PC-3 (cell line): ENCODE results near the gene CDCA4. TPM values are rescaled to one million over a fixed set of nuclear protein-coding genes. Genes with fewer than 3 reads are reported as not detected.
A peak's percentile ranks its signal among the peaks of the same experiment; 100 is the strongest.
"Not testable (repeated sequence)": the region's sequence is repeated elsewhere in the genome, so short reads cannot be mapped to it uniquely, and the experiment has no call there.

Source experiments
- ATAC-seq: fragments of 200-7000 bp; cut with Tn5 transposase; 2 replicates; pipeline ENCODE4 v1.9.1; 2020; ENCODE audit warnings: mild to moderate bottlenecking, moderate library complexity
- BruUV-seq: library from RNA; stranded (reverse); fragments of 400-500 nt; replicated peaks from 2 replicates; lab custom pipeline; 2021; lab: Mats Ljungman, UMichigan
- CTCF ChIA-PET: fragments of 300-600 bp; sonication (Branson Sonifier 250); formaldehyde crosslinking; loops from one replicate; lab custom pipeline; 2022; ENCODE audit warnings: antibody characterized with exemption; lab: Charles Lee
- POLR2A ChIA-PET: fragments of 300-600 bp; sonication (Branson Sonifier 250); formaldehyde crosslinking; loops from one replicate; lab custom pipeline; 2022; ENCODE audit warnings: antibody characterized with exemption; ENCODE audit not compliant: unreplicated experiment; lab: Charles Lee
- DNase-seq: peaks from one replicate; pipeline ENCODE4 v3.0.0-alpha.2; 2015
- H2AFZ ChIP-seq: fragments of 300-600 bp; sonication (generic); 2 replicates; pipeline ENCODE4 v1.6.0; 2016; ENCODE audit warnings: antibody characterized with exemption, low read length
- H3F3A ChIP-seq: fragments of 300-600 bp; sonication (generic); one replicate; pipeline ENCODE4 v1.6.0; 2017; ENCODE audit warnings: antibody characterized with exemption, low read length, control low read depth, mild to moderate bottlenecking; ENCODE audit not compliant: unreplicated experiment
- H3K27ac ChIP-seq: fragments of 300-600 bp; sonication (generic); 2 replicates; pipeline ENCODE4 v1.5.1; 2016; ENCODE audit warnings: mild to moderate bottlenecking, low read length
- H3K27me3 ChIP-seq: fragments of 300-600 bp; sonication (generic); 2 replicates; pipeline ENCODE4 v1.6.1; 2016; ENCODE audit warnings: low read length, mixed read lengths
- H3K36me3 ChIP-seq: fragments of 300-600 bp; sonication (generic); 2 replicates; pipeline ENCODE4 v1.6.1; 2016; ENCODE audit warnings: low read depth, mixed run types, low read length, mixed read lengths
- H3K4me1 ChIP-seq: fragments of 300-600 bp; sonication (generic); 2 replicates; pipeline ENCODE4 v1.5.1; 2016; ENCODE audit warnings: low read length; ENCODE audit not compliant: insufficient read depth
- H3K4me2 ChIP-seq: fragments of 300-600 bp; sonication (generic); 2 replicates; pipeline ENCODE4 v1.6.0; 2016; ENCODE audit warnings: low read length
- H3K4me3 ChIP-seq: fragments of 300-600 bp; sonication (generic); 2 replicates; pipeline ENCODE4 v1.5.1; 2016; ENCODE audit warnings: mild to moderate bottlenecking, low read length, mixed read lengths
- H3K79me2 ChIP-seq: fragments of 300-600 bp; sonication (generic); 2 replicates; pipeline ENCODE4 v1.6.1; 2017; ENCODE audit warnings: low read length, mixed read lengths
- H3K9ac ChIP-seq: fragments of 300-600 bp; sonication (generic); 2 replicates; pipeline ENCODE4 v1.6.0; 2016; ENCODE audit warnings: mild to moderate bottlenecking, low read length
- H3K9me2 ChIP-seq: fragments of 300-600 bp; sonication (generic); replicated peaks from 2 replicates; pipeline ENCODE4 v1.6.1; 2016; ENCODE audit warnings: mixed run types, low read length, mixed read lengths
- H3K9me3 ChIP-seq: fragments of 300-600 bp; sonication (generic); 2 replicates; pipeline ENCODE4 v1.6.1; 2016; ENCODE audit warnings: low read length, mixed read lengths
- H4K20me1 ChIP-seq: fragments of 300-600 bp; sonication (generic); 2 replicates; pipeline ENCODE4 v1.6.1; 2016; ENCODE audit warnings: low read length, mixed read lengths
- EZH2 ChIP-seq: fragments of 300-600 bp; sonication (generic); IDR thresholded peaks from one replicate; pipeline ENCODE4 v1.6.1; 2017; ENCODE audit warnings: antibody characterized with exemption, mild to moderate bottlenecking, low read length; ENCODE audit not compliant: unreplicated experiment
- EZH2phosphoT487 ChIP-seq: fragments of 300-600 bp; sonication (generic); IDR thresholded peaks from 2 replicates; pipeline ENCODE4 v1.6.1; 2018; ENCODE audit warnings: mild to moderate bottlenecking, antibody characterized with exemption, low read length, borderline replicate concordance
- intact Hi-C: fragments of 100-400 bp; cut with micrococcal nuclease; formaldehyde crosslinking; loops from 2 replicates; pipeline ENCODE4 v1.9.0; 2023
- total RNA-seq: library from RNA; depleted of rRNA; stranded (reverse); fragments of >200 nt; gene quantifications from 2 replicates; pipeline ENCODE4 v1.2.3, GENCODE V29; 2014
- TF ChIP-seq, protein P1 (sequence below): fragments of 300-600 bp; sonication (generic); conservative IDR thresholded peaks from 2 replicates; pipeline ENCODE4 v1.5.1; 2017; ENCODE audit warnings: antibody characterized with exemption, low read depth, mild to moderate bottlenecking, low read length

The CDCA4 gene
- total RNA-seq, 1 experiment from 2014 or later = 113 TPM

DNA sequence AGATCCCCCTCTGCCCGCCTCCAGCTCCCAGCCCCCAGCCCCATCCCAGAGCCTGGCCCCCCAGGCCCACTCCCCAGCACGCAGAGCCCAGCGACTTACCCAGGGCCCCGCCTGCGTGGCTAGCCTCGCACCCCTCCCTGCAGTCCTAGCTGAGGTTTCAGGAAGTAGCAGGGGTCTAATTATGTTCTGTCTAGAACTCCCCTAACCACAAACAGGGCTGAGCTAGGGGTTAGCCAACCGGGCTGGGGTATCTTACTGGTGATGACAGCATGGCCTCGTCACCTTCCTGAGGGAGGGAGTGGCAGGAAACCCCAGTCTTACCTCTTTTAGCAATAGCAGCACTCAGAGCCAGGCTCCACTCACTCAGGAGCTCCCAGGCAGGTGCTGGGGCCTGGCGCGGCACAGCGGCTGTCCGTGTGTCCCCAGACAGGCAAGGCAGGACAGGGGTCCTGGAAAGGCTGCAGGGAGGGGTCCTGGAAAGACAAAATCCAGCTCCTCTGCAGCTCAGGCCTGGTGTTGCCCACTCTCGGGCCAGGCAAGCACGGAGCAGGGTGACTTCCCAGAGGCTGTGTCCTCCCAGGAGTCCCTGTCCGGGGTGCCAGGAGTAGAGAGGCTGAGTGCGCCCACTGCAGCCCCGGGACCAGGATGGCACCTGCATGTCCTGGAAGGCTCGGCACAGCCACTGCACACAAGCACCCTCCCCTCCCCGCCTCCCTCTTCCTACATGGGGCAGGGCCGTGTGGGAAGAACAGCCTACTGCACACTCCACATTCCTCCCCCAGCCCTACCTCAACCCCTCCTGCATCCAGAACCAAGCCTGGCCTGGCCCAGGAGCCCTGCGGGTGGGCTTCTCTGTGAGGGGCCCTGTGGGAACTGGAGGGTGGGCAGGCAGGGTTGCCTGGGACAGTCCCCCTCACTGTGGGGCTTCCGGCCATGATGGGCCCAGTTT lies 44.7 kb upstream of the CDCA4 start, which contains the start of gene GPR132:
Gene GPR132 (minus strand): TSS at position 151 of the 949 bp plus-strand sequence. CDS start 10,010 bp downstream, outside the sequence.
- DNase-seq = peak; percentile 58
- BruUV-seq = no TSS peak

DNA sequence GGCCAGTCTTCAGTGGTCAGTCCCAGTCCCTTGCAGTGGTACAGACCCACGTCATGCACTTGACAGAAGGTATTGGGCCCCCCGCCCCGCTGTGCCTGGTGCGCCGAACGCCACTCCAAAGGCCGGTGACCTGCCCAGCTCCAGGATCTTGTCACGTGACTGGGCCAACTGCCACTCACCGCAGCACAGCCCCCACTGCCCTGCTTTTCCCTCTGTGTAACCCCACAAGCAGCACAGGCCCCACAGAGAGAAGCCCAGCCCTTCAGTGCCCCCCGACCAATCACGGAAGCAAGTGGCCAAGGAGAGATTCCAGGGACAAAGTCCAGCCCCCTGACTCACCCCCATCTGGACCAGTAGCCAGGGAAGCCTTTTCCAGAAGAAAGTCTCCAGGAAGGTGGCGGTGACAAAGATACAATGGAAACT lies 43.8 kb upstream of the CDCA4 start:
- BruUV-seq = no TSS peak

More for the DNA sequence above, 44.7 kb upstream of the CDCA4 start, which contains the start of gene GPR132:
- peak; percentile 68 for ATAC-seq
- H3K9ac ChIP-seq = no peak within 1 kb of the TSS
- H3K4me2 ChIP-seq = peak within 1 kb of the TSS; percentile 29
- ChIA-PET CTCF (interaction anchor here (0.7 kb wide), 1 partner anchor 17 kb away, joined by 4 read pairs; no protein-coding TSS in a partner anchor), POLR2A (no interaction called here)
- no peaks in the 10 kb centered on the region for H3K36me3 ChIP-seq
- peak within 1 kb of the TSS; percentile 53; the same call in 1 of the 2 replicates for H2AFZ ChIP-seq
- H3K4me1 ChIP-seq = peaks cover 20% of the 10 kb centered on the region
- no peaks in the 10 kb centered on the region for H3K79me2 ChIP-seq
- H3K4me3 ChIP-seq = no peak within 1 kb of the TSS
- no peaks in the 10 kb centered on the region for H3K27me3 ChIP-seq
- H3K9me2 ChIP-seq = no peaks in the 10 kb centered on the region
- TF ChIP-seq EZH2phosphoT487 (no peak), EZH2 (no peak)
- TF ChIP-seq, protein P1, sequence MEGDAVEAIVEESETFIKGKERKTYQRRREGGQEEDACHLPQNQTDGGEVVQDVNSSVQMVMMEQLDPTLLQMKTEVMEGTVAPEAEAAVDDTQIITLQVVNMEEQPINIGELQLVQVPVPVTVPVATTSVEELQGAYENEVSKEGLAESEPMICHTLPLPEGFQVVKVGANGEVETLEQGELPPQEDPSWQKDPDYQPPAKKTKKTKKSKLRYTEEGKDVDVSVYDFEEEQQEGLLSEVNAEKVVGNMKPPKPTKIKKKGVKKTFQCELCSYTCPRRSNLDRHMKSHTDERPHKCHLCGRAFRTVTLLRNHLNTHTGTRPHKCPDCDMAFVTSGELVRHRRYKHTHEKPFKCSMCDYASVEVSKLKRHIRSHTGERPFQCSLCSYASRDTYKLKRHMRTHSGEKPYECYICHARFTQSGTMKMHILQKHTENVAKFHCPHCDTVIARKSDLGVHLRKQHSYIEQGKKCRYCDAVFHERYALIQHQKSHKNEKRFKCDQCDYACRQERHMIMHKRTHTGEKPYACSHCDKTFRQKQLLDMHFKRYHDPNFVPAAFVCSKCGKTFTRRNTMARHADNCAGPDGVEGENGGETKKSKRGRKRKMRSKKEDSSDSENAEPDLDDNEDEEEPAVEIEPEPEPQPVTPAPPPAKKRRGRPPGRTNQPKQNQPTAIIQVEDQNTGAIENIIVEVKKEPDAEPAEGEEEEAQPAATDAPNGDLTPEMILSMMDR = no peak
- no peaks in the 10 kb centered on the region for H4K20me1 ChIP-seq
- no peaks in the 10 kb centered on the region for H3K9me3 ChIP-seq
- H3K27ac ChIP-seq = no peak within 1 kb of the TSS
- intact Hi-C loops = no loop called here
- no peaks in the 10 kb centered on the region for H3F3A ChIP-seq

DNA sequence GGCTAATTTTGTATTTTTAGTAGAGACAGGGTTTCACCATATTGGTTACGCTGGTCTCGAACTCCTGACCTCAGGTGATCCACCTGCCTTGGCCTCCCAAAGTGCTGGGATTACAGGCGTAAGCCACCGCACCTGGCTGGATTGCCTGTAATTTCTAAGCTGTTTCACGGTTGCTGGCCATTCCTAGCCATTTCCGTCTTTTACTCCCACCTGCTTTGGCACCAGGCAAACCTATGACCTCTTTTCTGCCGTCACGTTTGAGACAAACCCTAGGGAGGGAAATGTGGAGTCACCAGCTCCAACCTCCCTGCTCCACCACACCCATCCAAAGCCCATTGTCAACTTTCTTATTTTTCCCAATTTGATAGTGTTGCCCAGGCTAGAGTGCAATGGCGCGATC lies 43.1 kb upstream of the CDCA4 start:
- Histone ChIP-seq H3K4me2 (no peak overlapping the region), H3K79me2 (no peaks in the 10 kb centered on the region), H4K20me1 (no peaks in the 10 kb centered on the region), H3K36me3 (no peaks in the 10 kb centered on the region), H3K9me3 (no peaks in the 10 kb centered on the region), H3K9ac (no peak overlapping the region), H2AFZ (no peak overlapping the region), H3K4me1 (peaks cover 20% of the 10 kb centered on the region), H3K4me3 (no peak overlapping the region), H3K27me3 (no peaks in the 10 kb centered on the region), H3F3A (no peaks in the 10 kb centered on the region), H3K27ac (no peak overlapping the region), H3K9me2 (no peaks in the 10 kb centered on the region)
- DNase-seq = no peak
- intact Hi-C loops = no loop called here
- ChIA-PET CTCF (no interaction called here), POLR2A (no interaction called here)
- no peak for TF ChIP-seq EZH2phosphoT487
- TF ChIP-seq EZH2 = no peak
- ATAC-seq = no peak
- no TSS peak for BruUV-seq

More for the DNA sequence above, 43.8 kb upstream of the CDCA4 start:
- H3K9me3 ChIP-seq = no peaks in the 10 kb centered on the region
- ATAC-seq (no peak), DNase-seq (peak; percentile 13)
- POLR2A ChIA-PET = no interaction called here
- no peaks in the 10 kb centered on the region for H3K36me3 ChIP-seq
- TF ChIP-seq EZH2phosphoT487 = no peak
- H3K4me3 ChIP-seq = no peak overlapping the region
- no peaks in the 10 kb centered on the region for H3K27me3 ChIP-seq
- H3K4me1 ChIP-seq = peaks cover 20% of the 10 kb centered on the region
- no peak overlapping the region for H3K9ac ChIP-seq
- H3K4me2 ChIP-seq = no peak overlapping the region
- no peaks in the 10 kb centered on the region for H3K79me2 ChIP-seq
- H3K9me2 ChIP-seq = no peaks in the 10 kb centered on the region
- H3K27ac ChIP-seq = no peak overlapping the region
- H4K20me1 ChIP-seq = no peaks in the 10 kb centered on the region
- intact Hi-C loops = no loop called here
- CTCF ChIA-PET = no interaction called here
- no peaks in the 10 kb centered on the region for H3F3A ChIP-seq
- no peak overlapping the region for H2AFZ ChIP-seq

DNA sequence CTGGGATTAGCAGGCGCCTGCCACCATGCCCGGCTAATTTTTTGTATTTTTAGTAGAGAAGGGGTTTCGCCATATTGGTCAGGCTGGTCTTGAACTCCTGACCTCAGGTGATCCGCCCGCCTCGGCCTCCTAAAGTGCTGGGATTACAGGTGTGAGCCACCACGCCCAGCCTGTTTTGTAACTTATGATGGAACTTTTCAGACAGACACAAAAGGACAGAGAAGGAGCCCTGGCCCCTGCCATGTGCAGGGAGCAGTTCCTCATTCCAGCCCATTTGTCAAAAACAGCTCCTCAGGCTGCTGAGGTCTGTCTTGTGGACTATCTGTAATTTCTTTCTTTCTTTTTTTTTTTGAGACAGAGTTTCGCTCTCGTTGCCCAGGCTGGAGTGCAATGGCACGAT lies 42.6 kb upstream of the CDCA4 start:
- H3K9ac ChIP-seq, H3K4me2 ChIP-seq, H3K79me2 ChIP-seq, CTCF ChIA-PET, H3K4me3 ChIP-seq, H3K9me2 ChIP-seq, DNase-seq, BruUV-seq, H3K36me3 ChIP-seq, H2AFZ ChIP-seq, ATAC-seq, H3K27me3 ChIP-seq, intact Hi-C loops, POLR2A ChIA-PET, H4K20me1 ChIP-seq, H3F3A ChIP-seq, H3K27ac ChIP-seq, H3K9me3 ChIP-seq: not testable (repeated sequence)
- peaks cover 20% of the 10 kb centered on the region for H3K4me1 ChIP-seq
